Chondrocyte (in vitro differentiated cells): Measurements from ENCODE around the gene PPP1R14D. TPM values are rescaled to one million over a fixed set of nuclear protein-coding genes. Genes with fewer than 3 reads are reported as not detected.

Experiments used
- DNase-seq: peaks from one replicate; pipeline ENCODE4 v3.0.0; 2021; ENCODE audit warnings: mixed read lengths, low spot score
- H3K27ac Mint-ChIP-seq: one replicate; pipeline ENCODE4 v1.8.0; 2021; ENCODE audit warnings: mild to moderate bottlenecking, moderate library complexity, mixed read lengths; ENCODE audit not compliant: unreplicated experiment
- H3K27me3 Mint-ChIP-seq: 2 replicates; pipeline ENCODE4 v1.8.0; 2021; ENCODE audit warnings: low read depth, mixed read lengths
- H3K36me3 Mint-ChIP-seq: 2 replicates; pipeline ENCODE4 v1.8.0; 2021; ENCODE audit warnings: low read depth, mixed read lengths
- H3K4me1 Mint-ChIP-seq: 2 replicates; pipeline ENCODE4 v1.8.0; 2021; ENCODE audit warnings: low read depth, mild to moderate bottlenecking, mixed read lengths
- H3K4me3 Mint-ChIP-seq: one replicate; pipeline ENCODE4 v1.8.0; 2021; ENCODE audit warnings: mild to moderate bottlenecking, moderate library complexity, mixed read lengths; ENCODE audit not compliant: unreplicated experiment
- H3K9me3 Mint-ChIP-seq: 2 replicates; pipeline ENCODE4 v1.8.0; 2021; ENCODE audit warnings: low read depth, mixed read lengths
- total RNA-seq: library from RNA; stranded (reverse); gene quantifications from 3 replicates; pipeline ENCODE4 v1.2.1, GENCODE V29; 2021
- TF ChIP-seq, protein P1 (sequence below): fragments of 200-600 bp; sonication (generic); IDR thresholded peaks from 2 replicates; pipeline ENCODE4 v1.5.0; 2021; ENCODE audit warnings: antibody characterized with exemption, mild to moderate bottlenecking, moderate library complexity

The PPP1R14D gene
- total RNA-seq, 1 donor from 2014 or later, result not detected

DNA sequence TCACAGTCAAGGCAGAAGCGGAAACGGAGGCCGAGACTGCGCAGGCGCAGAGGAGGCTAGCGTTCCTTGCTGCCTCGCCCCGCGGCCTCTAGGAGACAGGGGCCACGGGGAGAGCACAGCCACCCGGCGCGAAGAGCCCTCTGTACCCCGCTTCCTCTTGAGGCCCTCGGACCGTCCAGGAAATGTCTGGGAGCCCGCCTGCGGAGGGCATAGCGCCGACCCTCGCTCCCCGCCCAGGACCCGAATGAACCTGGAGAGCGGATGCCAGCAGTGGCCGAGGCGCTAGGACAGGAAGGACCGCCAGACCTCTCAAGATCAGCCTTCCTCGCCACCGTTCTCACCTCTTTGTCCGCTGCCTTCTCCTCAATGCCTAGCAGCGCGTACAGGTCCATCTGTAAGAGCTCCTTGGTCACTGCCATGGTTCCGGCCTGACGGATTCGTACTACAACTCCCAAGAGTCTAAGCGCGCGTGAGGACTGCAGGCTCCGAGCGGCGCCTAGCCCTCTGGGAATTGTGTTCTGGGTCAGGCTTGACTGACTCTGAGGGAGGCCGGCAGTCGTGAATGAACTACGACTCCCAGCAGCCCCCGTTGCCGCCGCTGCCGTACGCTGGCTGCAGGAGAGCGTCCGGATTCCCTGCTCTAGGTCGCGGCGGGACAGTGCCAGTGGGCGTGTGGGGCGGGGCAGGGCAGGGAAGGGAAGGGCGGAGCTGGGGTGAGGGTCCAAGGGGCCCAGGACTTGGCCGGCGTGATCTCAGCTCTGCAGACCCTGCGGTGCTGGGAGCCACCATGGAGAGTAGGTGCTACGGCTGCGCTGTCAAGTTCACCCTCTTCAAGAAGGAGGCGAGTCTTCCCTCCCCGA is 21.2 kb downstream of the PPP1R14D start, which contains the start of the genes DNAJC17 and ZFYVE19:
Gene DNAJC17, minus strand, starts transcription at position 446 of the 860 bp plus-strand sequence. Its CDS starts 27 bp downstream, at position 419.
Gene ZFYVE19, plus strand, starts transcription at position 62 of the 860 bp plus-strand sequence. Its CDS starts 501 bp downstream, at position 563.
- Mint-ChIP-seq H3K4me1 (peaks cover 16% of the 10 kb centered on the region), H3K36me3 (peaks cover 5% of the 10 kb centered on the region), H3K4me3 (peak within 1 kb of the TSS; percentile 88), H3K9me3 (no peaks in the 10 kb centered on the region), H3K27ac (peak within 1 kb of the TSS; percentile 90), H3K27me3 (no peaks in the 10 kb centered on the region)
- TF ChIP-seq, protein P1, sequence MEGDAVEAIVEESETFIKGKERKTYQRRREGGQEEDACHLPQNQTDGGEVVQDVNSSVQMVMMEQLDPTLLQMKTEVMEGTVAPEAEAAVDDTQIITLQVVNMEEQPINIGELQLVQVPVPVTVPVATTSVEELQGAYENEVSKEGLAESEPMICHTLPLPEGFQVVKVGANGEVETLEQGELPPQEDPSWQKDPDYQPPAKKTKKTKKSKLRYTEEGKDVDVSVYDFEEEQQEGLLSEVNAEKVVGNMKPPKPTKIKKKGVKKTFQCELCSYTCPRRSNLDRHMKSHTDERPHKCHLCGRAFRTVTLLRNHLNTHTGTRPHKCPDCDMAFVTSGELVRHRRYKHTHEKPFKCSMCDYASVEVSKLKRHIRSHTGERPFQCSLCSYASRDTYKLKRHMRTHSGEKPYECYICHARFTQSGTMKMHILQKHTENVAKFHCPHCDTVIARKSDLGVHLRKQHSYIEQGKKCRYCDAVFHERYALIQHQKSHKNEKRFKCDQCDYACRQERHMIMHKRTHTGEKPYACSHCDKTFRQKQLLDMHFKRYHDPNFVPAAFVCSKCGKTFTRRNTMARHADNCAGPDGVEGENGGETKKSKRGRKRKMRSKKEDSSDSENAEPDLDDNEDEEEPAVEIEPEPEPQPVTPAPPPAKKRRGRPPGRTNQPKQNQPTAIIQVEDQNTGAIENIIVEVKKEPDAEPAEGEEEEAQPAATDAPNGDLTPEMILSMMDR, result peak; percentile 47
- DNase-seq, result peak; percentile 99

DNA sequence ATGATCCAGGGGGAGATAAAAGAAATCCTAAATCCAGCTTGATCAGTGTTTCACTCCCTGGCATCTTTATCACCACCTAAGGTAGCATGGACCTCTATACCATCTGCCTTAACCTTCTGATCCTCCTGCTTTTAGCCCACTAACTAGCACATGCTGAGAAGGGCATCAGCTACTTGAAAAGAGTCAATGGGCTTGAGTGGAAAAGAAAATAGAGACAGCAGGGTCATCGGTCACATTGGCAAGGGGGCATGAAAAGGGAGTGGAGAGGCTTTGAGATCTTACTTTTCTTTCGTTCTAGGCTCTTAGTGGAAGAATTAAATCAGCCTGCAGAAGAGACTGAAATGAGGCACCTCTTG is 21.9 kb downstream of the PPP1R14D start:
- TF ChIP-seq, protein P1, result no peak
- Mint-ChIP-seq H3K36me3 (peaks cover 5% of the 10 kb centered on the region), H3K27me3 (no peaks in the 10 kb centered on the region), H3K4me1 (peaks cover 16% of the 10 kb centered on the region), H3K9me3 (no peaks in the 10 kb centered on the region), H3K27ac (peak overlapping the region; percentile 90), H3K4me3 (peak overlapping the region; percentile 88)
- no peak for DNase-seq

DNA sequence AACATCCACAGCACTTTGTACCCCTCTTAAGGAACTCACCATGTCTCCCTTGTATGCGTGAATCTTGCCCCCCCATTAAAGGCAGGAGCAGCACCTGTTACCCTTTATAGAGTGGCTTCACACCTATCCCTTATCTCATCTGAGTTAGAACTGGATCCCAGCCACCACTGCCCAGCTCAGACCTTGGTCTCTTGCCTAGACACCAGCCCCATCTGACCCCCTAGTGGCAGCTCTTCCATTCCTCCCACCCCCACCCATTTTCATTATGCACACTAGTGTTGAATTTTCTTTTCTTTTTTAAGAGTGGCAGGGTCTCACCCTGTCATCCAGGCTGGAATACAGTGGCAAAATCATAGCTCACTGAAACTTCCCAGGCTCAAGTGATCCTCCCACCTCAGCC is 24.8 kb downstream of the PPP1R14D start:
- Mint-ChIP-seq H3K9me3 (no peaks in the 10 kb centered on the region), H3K27ac (no peak overlapping the region), H3K4me1 (peaks cover 16% of the 10 kb centered on the region), H3K4me3 (no peak overlapping the region), H3K27me3 (no peaks in the 10 kb centered on the region), H3K36me3 (peaks cover 5% of the 10 kb centered on the region)
- TF ChIP-seq, protein P1, result no peak
- DNase-seq, result no peak

DNA sequence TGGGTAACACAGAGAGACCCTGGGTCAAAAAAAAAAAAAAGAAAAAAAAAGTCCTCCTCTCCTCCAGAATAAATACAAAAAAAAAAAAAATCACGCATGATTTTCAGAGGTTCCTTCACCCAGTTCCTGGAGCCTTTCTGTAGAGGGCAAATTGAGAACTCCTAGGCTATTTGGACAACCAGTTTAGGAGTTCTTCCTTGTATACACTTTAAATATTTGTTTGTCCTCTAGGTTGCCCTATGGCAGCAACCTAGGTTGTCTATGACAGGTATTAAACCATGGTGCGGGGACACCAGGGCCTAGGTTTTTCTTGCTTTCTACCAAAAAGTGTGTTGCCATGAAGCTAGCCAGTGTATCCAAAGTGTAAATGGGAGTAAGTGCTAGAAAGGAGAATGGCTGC is 25.4 kb downstream of the PPP1R14D start:
- no peak overlapping the region for H3K27ac Mint-ChIP-seq
- no peaks in the 10 kb centered on the region for H3K27me3 Mint-ChIP-seq
- peaks cover 9% of the 10 kb centered on the region for H3K36me3 Mint-ChIP-seq
- H3K9me3 Mint-ChIP-seq, result no peaks in the 10 kb centered on the region
- H3K4me3 Mint-ChIP-seq, result no peak overlapping the region
- DNase-seq, result no peak
- peaks cover 11% of the 10 kb centered on the region for H3K4me1 Mint-ChIP-seq
- TF ChIP-seq, protein P1, result no peak

DNA sequence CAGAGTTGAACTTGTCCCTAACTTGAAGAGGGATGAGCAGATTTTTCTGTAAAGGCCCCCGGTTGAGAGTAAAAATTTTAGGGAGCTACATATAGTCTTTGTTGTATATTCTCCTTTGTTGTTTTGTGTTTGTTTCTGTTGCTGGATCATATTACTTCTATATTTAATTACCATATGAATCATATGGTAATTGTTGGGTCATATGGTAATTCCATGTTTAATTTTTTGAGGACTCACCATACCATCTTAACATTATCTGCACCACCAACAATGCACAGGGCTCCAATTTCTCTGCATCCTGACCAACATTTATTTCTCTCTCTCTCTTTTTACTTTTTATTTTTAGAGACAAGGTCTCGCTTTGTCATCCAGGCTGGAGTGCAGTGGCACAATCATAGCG is 29.0 kb downstream of the PPP1R14D start:
- H3K9me3 Mint-ChIP-seq, result no peaks in the 10 kb centered on the region
- H3K4me1 Mint-ChIP-seq, result peaks cover 5% of the 10 kb centered on the region
- H3K27me3 Mint-ChIP-seq, result no peaks in the 10 kb centered on the region
- H3K4me3 Mint-ChIP-seq, result no peak overlapping the region
- TF ChIP-seq, protein P1, result no peak
- DNase-seq, result no peak
- H3K36me3 Mint-ChIP-seq, result peaks cover 9% of the 10 kb centered on the region
- H3K27ac Mint-ChIP-seq, result no peak overlapping the region
